ENCODE measurements around the gene CEP131. TPM values are rescaled to one million over a fixed set of nuclear protein-coding genes. Genes with fewer than 3 reads are reported as not detected.

The CEP131 gene
- total RNA-seq, 1 donor from 2014 or later, result 28.7 TPM

DNA sequence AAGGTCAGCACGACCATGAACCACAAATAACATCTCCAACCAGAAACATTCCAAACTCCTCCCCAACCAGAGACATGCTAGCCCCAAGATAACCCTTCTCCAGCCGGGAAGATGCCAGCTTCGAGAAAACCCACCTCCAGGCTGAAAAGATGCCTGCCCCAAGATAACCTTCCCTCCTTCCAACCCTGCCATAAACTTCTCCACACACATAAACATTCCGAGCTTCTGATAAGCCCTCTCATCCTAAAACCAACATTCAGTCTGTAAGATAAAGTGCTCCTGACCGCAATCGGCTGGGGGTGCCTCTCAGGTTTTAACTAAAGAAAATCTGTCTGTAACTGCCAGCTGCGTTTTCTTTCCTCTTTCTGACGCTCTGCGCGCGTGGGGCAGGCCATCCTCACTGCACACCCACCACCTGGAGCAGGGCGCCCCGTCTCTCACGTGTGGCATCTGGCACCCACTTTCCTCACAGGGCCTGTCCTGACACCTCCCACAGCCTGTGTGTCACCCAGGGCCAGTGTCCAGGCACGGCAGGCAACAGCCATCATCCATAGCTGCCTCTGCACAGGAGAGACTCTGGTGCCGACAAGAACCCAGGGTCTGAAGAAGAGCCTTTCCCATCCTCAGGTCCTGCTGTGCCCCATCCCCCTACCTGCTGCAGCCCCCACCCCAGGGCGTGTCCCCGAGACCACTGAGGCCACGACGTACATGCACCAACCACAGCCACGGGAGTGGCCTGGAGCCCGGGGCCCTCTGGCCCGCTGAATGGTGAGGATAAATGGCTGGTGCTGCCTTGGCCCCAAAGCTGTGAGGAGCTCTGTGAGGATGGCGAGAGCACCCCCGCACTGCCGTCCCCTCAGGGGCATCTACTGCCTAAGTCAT lies 12.4 kb upstream of the CEP131 start:
- H3K4me3 ChIP-seq (ENCODE audit: low read depth, low read length), result no peak overlapping the region
- TF ChIP-seq, protein P1, sequence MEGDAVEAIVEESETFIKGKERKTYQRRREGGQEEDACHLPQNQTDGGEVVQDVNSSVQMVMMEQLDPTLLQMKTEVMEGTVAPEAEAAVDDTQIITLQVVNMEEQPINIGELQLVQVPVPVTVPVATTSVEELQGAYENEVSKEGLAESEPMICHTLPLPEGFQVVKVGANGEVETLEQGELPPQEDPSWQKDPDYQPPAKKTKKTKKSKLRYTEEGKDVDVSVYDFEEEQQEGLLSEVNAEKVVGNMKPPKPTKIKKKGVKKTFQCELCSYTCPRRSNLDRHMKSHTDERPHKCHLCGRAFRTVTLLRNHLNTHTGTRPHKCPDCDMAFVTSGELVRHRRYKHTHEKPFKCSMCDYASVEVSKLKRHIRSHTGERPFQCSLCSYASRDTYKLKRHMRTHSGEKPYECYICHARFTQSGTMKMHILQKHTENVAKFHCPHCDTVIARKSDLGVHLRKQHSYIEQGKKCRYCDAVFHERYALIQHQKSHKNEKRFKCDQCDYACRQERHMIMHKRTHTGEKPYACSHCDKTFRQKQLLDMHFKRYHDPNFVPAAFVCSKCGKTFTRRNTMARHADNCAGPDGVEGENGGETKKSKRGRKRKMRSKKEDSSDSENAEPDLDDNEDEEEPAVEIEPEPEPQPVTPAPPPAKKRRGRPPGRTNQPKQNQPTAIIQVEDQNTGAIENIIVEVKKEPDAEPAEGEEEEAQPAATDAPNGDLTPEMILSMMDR (conservative IDR thresholded peaks at IDR 0.05; ENCODE audit: low read depth, low read length), result no peak
- no peak for DNase-seq (ENCODE audit: low read depth)

DNA sequence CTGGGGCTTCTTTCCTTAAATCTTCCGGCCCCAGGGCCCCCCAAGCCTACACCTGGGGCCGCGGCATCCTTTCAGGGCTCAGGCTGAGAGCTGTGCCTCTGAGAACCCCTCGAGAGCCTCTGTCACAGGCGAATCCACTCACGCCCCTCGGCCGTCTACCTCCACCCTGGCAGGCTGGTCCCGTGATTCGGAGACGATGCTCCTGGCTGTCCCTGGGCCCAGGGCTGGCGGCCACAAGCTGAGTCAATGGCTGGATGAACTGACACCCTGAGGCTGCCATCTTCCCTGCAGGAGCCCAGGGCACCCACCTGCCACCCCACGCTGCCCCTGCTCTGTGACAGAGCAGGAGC lies 11.7 kb upstream of the CEP131 start:
- no peak for DNase-seq (ENCODE audit: low read depth)
- TF ChIP-seq, protein P1 (conservative IDR thresholded peaks at IDR 0.05; ENCODE audit: low read depth, low read length), result no peak

DNA sequence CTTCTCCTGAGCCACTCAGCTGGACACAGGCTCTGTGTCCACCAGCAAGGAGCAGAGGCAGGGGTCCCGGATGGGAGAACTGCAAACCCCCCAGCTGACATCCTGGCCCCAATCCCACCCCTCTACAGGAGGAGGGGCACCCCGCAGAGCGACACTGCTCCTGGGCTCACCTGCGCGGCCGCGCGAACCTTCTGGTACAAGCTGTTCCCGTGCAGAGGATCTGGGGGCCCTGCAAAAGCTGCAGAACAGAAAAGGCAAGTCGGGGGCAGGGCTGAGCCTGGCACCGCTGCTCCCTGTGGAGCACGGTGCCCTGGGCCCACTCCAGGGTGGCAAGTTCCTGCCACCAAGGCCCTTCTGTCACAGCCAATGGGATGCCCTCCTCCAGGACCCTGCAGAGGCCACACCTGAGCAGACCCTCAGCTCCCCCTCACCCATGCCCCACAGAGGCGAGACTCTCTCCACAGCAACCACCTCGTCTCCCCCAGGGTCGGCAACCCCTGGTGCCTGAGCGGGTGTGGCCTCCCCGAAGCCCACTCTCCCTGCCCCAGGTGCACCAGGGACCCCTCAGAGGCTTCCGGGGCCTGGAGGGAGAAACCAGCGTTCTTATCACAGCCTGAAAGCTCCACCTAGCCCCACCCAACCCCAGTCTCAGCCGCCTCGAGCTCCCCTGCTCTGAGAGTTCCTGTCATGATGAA lies 11.2 kb upstream of the CEP131 start:
- no peak overlapping the region for H3K4me3 ChIP-seq (ENCODE audit: low read depth, low read length)
- TF ChIP-seq, protein P1 (conservative IDR thresholded peaks at IDR 0.05; ENCODE audit: low read depth, low read length), result no peak
- no peak for DNase-seq (ENCODE audit: low read depth)

More for the DNA sequence above, 11.7 kb upstream of the CEP131 start:
- H3K4me3 ChIP-seq (ENCODE audit: low read depth, low read length), result no peak overlapping the region

DNA sequence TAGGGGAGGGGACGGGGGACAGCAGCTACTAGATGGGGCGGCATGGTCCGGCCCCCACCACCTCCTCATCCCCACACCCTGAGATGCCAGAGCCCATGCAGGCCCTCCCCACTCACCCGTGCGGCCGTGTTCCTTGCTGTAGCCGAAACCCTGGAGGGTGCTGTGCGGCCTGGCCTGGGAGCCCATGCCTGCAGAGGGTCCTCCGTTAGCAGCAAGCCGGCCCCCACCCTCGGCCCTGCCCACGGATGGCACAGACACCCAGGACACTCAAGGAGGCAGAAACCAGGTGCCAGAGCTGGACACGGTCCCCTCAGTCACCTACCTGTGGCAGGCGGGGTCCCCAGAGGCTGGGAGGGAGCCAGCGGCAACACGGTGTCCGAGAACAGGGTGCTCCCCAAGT lies 10.6 kb upstream of the CEP131 start:
- no peak for DNase-seq (ENCODE audit: low read depth)
- no peak overlapping the region for H3K4me3 ChIP-seq (ENCODE audit: low read depth, low read length)
- TF ChIP-seq, protein P1 (conservative IDR thresholded peaks at IDR 0.05; ENCODE audit: low read depth, low read length), result no peak

DNA sequence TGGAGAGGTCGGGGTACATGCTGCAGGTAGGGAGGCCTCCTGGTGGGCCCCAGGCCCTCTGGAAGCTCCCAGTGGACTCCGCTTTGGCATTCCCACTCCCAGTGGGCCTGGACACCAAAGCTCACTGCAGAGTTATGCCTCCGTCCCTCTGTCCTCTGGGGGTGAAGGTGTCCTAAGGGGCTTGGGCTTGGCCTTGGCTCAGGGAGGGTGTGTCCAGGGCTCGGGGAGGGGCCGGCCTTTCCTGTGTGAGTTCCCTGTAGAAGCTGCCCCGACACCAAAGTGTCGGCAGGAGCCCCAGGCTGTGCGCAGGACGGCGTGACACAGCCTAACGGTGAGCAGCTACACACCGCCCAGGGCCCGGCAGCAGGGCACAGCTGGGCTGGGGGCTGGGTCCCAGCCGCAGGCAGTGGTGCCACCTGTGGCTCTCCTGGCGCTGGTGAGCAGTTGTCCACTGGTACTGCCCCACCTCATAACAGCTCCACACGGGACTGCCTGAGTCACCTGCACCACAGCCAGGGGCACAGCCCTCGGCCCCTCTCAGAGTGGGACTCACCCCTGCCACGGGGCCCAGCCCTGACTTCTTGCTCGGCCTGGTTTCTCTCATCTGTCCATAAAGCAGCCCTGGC lies 10.0 kb upstream of the CEP131 start:
- TF ChIP-seq, protein P1 (conservative IDR thresholded peaks at IDR 0.05; ENCODE audit: low read depth, low read length), result no peak
- DNase-seq (ENCODE audit: low read depth), result no peak
- H3K4me3 ChIP-seq (ENCODE audit: low read depth, low read length), result no peak overlapping the region

DNA sequence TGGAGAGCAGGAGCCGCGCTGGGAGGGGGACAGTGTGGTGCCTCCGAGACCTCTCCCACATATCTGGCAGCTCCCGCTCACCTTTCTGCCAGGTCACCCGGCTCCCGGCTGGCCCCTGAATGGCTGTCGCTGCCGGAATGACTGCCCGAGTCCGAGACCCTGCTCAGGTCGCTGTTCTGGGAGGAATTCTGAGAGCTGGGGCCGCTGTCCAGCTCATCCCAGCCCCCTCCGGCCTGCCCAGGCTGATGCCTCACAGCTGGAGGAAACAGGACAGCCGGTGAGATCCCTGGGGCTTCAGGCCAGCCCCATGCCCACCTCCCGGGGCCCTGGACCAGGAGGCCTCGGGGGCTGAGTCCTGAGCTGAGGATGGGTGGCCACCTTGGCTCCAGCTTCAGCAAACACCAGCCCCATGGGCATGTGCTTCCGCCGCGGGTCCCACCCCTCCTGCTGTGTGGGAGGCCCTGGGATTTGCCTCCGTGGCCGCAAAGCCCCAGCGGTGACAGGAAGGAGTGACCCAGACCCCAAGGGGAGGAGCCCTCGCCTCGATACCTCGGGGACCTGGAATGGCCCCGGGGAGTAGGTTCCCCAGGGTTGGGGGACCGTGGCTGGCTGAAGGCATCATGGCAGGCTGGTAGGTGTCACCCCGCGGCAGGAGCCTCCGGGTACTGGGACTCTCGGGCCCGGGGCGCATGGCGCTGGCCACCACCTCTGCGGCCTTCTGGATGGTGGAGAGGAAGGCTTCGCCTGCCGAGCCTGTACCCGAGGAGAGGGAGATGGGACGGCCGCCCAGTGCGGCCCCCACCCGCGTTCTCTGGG lies 9.2 kb upstream of the CEP131 start:
- TF ChIP-seq, protein P1 (conservative IDR thresholded peaks at IDR 0.05; ENCODE audit: low read depth, low read length), result no peak
- DNase-seq (ENCODE audit: low read depth), result no peak
- no peak overlapping the region for H3K4me3 ChIP-seq (ENCODE audit: low read depth, low read length)

All from epithelial cell of proximal tubule (primary cell).